ENCODE results near the gene ELP2. TPM values are rescaled to one million over a fixed set of nuclear protein-coding genes. Genes with fewer than 3 reads are reported as not detected.
"Not testable (repeated sequence)": the region's sequence is repeated elsewhere in the genome, so short reads cannot be mapped to it uniquely, and the experiment has no call there.

Gene ELP2
- total RNA-seq, 1 donor from 2014 or later = 84.2 TPM

GRCh38 chr18:36188916-36189315 lies 59.2 kb downstream of the ELP2 start:
- no peak for DNase-seq (ENCODE audit: low read depth)

- DNase-seq (ENCODE audit: low read depth) = no peak
Measured at GRCh38 chr18:36189486-36189885, 59.8 kb downstream of the ELP2 start.

GRCh38 chr18:36191286-36191685 lies 61.6 kb downstream of the ELP2 start:
- no peak for DNase-seq (ENCODE audit: low read depth)

- DNase-seq (ENCODE audit: low read depth) = no peak
Measured at GRCh38 chr18:36191711-36192110, 62.0 kb downstream of the ELP2 start.

- no peak for DNase-seq (ENCODE audit: low read depth)
Measured at GRCh38 chr18:36194600-36195315, 65.1 kb downstream of the ELP2 start.

GRCh38 chr18:36195427-36196122 lies 65.9 kb downstream of the ELP2 start:
- DNase-seq (ENCODE audit: low read depth) = no peak

- no peak for DNase-seq (ENCODE audit: low read depth)
Measured at GRCh38 chr18:36196238-36196995, 66.7 kb downstream of the ELP2 start.

GRCh38 chr18:36197511-36198166 lies 67.9 kb downstream of the ELP2 start:
- DNase-seq (ENCODE audit: low read depth) = no peak

- no peak for DNase-seq (ENCODE audit: low read depth)
Measured at GRCh38 chr18:36199691-36200295, 70.1 kb downstream of the ELP2 start.

GRCh38 chr18:36200354-36200771 lies 70.7 kb downstream of the ELP2 start:
- DNase-seq (ENCODE audit: low read depth) = no peak

GRCh38 chr18:36201765-36202164 lies 72.1 kb downstream of the ELP2 start:
- DNase-seq (ENCODE audit: low read depth) = no peak

- no peak for DNase-seq (ENCODE audit: low read depth)
Measured at GRCh38 chr18:36203360-36203895, 73.7 kb downstream of the ELP2 start.

- no peak for DNase-seq (ENCODE audit: low read depth)
Measured at GRCh38 chr18:36205166-36205565, 75.5 kb downstream of the ELP2 start.

- no peak for DNase-seq (ENCODE audit: low read depth)
Measured at GRCh38 chr18:36207303-36207702, 77.6 kb downstream of the ELP2 start.

- not testable (repeated sequence) for DNase-seq (ENCODE audit: low read depth)
Measured at GRCh38 chr18:36207969-36208368, 78.3 kb downstream of the ELP2 start.

GRCh38 chr18:36211612-36212065 lies 81.9 kb downstream of the ELP2 start:
- DNase-seq (ENCODE audit: low read depth) = peak; percentile 33

- DNase-seq (ENCODE audit: low read depth) = peak; percentile 17
Measured at GRCh38 chr18:36212301-36213171, 82.8 kb downstream of the ELP2 start.

GRCh38 chr18:36214811-36215210 lies 85.1 kb downstream of the ELP2 start:
- DNase-seq (ENCODE audit: low read depth) = no peak

GRCh38 chr18:36215577-36215976 lies 85.9 kb downstream of the ELP2 start:
- no peak for DNase-seq (ENCODE audit: low read depth)

- peak; percentile 19 for DNase-seq (ENCODE audit: low read depth)
Measured at GRCh38 chr18:36217348-36217747, 87.6 kb downstream of the ELP2 start.
